Measurements from ENCODE around the gene ENHO.

ENHO gene

GRCh38 chr9:34549407-34549732, 26.6 kb upstream of the ENHO start:
- in situ Hi-C loops (cut with MboI; ENCODE audit: low sequenced_read_pairs, unreplicated experiment), result no loop called here
- DNase-seq (ENCODE audit: low spot score), result no peak
- TF ChIP-seq, protein P1, sequence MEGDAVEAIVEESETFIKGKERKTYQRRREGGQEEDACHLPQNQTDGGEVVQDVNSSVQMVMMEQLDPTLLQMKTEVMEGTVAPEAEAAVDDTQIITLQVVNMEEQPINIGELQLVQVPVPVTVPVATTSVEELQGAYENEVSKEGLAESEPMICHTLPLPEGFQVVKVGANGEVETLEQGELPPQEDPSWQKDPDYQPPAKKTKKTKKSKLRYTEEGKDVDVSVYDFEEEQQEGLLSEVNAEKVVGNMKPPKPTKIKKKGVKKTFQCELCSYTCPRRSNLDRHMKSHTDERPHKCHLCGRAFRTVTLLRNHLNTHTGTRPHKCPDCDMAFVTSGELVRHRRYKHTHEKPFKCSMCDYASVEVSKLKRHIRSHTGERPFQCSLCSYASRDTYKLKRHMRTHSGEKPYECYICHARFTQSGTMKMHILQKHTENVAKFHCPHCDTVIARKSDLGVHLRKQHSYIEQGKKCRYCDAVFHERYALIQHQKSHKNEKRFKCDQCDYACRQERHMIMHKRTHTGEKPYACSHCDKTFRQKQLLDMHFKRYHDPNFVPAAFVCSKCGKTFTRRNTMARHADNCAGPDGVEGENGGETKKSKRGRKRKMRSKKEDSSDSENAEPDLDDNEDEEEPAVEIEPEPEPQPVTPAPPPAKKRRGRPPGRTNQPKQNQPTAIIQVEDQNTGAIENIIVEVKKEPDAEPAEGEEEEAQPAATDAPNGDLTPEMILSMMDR (IDR thresholded peaks at IDR 0.05; ENCODE audit: borderline replicate concordance, control extremely low read depth, extremely low read depth, insufficient read depth, missing control alignments), result no peak

DNA sequence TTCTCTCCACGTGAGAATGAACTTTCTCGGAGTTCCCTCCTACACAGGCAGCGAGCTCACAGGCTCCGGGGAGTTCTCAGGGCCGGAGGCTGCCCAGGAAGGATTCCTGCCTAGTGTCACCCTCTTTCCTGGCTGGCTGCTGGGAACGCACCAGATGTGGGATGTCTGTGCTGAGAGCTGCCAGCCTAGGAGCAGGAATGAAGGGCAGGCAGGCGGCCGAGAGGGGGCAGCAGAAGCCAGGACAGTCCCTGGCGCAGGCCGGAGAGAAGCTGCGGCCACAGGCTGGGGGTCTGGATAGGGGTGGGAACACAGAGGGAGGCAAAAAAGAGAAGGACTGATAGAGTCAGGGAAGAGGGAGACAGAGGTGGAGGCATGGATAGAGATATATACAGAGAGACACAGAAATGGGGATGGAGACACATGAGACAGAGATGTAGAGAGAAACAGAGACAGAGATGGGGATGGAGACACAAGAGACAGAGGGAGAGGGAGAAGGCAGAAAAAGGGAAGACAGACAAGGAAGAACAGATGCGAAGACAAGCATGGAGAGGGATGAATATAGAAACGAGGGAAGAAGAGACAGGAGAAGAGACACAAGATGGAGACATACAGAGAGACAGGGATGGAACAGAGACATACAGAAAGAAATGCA, 25.3 kb upstream of the ENHO start:
- TF ChIP-seq, protein P1 (IDR thresholded peaks at IDR 0.05; ENCODE audit: borderline replicate concordance, control extremely low read depth, extremely low read depth, insufficient read depth, missing control alignments), result peak; percentile 84
- in situ Hi-C loops (cut with MboI; ENCODE audit: low sequenced_read_pairs, unreplicated experiment), result no loop called here
- DNase-seq (ENCODE audit: low spot score), result peak; percentile 77

- in situ Hi-C loops (cut with MboI; ENCODE audit: low sequenced_read_pairs, unreplicated experiment), result no loop called here
- TF ChIP-seq, protein P1 (IDR thresholded peaks at IDR 0.05; ENCODE audit: borderline replicate concordance, control extremely low read depth, extremely low read depth, insufficient read depth, missing control alignments), result peak; percentile 58
- DNase-seq (ENCODE audit: low spot score), result peak; percentile 59
Observed at GRCh38 chr9:34546834-34547827, 24.3 kb upstream of the ENHO start.

DNA sequence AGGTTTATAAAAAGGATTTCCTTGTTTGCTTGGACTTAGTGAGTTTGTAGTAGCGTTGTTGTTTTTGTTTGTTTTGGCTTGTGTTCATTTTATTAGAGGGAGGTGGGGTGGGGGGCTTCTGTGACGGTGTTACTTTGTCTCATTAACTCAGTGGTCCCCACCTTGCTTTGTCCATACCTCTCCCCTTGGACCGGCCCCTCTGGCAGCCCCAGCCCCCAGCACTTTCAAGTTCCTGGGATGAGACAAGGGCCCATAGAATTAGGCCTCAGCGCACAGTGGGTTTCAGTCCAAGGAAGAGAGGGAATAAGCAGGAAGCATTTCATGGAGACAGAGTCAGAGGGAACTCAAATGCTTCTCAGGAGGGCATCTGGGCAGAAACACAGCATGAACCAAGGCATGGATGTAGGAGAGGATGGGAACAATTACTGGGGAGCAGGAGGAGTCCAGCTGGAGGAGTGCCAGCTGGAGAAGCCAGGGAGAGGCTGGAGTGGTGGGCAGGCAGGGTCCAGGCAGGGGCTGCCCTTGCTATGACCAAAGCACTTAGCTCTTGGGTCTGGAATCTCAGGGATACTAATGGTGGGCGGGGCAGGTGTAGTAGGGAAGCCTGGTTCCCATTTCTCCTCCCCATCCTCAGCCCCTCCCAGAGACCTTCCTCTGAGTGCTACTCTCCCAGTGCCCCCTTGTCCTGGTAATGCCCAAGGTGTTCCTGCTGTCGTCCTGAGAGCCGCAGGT, 23.5 kb upstream of the ENHO start:
- in situ Hi-C loops (cut with MboI; ENCODE audit: low sequenced_read_pairs, unreplicated experiment), result no loop called here

GRCh38 chr9:34545497-34545896, 22.7 kb upstream of the ENHO start:
- no peak for DNase-seq (ENCODE audit: low spot score)
- in situ Hi-C loops (cut with MboI; ENCODE audit: low sequenced_read_pairs, unreplicated experiment), result no loop called here
- TF ChIP-seq, protein P1 (IDR thresholded peaks at IDR 0.05; ENCODE audit: borderline replicate concordance, control extremely low read depth, extremely low read depth, insufficient read depth, missing control alignments), result no peak

More for the DNA sequence above, 23.5 kb upstream of the ENHO start:
- TF ChIP-seq, protein P1 (IDR thresholded peaks at IDR 0.05; ENCODE audit: borderline replicate concordance, control extremely low read depth, extremely low read depth, insufficient read depth, missing control alignments), result no peak
- no peak for DNase-seq (ENCODE audit: low spot score)

- no peak for DNase-seq (ENCODE audit: low spot score)
- in situ Hi-C loops (cut with MboI; ENCODE audit: low sequenced_read_pairs, unreplicated experiment), result no loop called here
- TF ChIP-seq, protein P1 (IDR thresholded peaks at IDR 0.05; ENCODE audit: borderline replicate concordance, control extremely low read depth, extremely low read depth, insufficient read depth, missing control alignments), result no peak
Observed at GRCh38 chr9:34544035-34544434, 21.2 kb upstream of the ENHO start.

Measured in GM13976 (cell line).